ENCODE data around the gene ATOH8. TPM values are rescaled to one million over a fixed set of nuclear protein-coding genes. Genes with fewer than 3 reads are reported as not detected.
A peak's percentile ranks its signal among the peaks of the same experiment; 100 is the strongest.

Gene ATOH8
- total and polyA plus RNA-seq, 11 donors: 11.8 to 103 (median 19.0) TPM

DNA sequence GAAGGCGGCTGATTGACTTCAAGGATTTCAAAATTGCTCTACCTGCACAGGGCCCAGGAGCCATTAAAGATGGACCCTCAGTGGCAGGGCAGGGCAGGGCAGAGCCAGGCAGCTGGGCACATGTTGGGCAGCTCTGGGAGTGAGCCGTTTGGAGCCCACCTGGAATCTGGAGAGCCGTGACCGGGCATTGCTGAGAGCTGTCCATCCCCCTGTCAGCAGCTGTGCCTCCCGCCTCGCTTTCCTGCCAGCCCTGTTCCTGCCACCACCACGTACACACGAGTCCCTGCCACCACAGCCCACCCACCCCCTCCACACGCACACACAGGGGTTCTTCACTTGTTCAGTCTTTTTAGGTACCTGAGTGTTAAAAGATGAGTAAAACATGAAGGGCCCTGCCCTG, 22.9 kb downstream of the ATOH8 start:
- no peak for TF ChIP-seq POLR2A (IDR thresholded peaks at IDR 0.05)
- TF ChIP-seq, protein P1, sequence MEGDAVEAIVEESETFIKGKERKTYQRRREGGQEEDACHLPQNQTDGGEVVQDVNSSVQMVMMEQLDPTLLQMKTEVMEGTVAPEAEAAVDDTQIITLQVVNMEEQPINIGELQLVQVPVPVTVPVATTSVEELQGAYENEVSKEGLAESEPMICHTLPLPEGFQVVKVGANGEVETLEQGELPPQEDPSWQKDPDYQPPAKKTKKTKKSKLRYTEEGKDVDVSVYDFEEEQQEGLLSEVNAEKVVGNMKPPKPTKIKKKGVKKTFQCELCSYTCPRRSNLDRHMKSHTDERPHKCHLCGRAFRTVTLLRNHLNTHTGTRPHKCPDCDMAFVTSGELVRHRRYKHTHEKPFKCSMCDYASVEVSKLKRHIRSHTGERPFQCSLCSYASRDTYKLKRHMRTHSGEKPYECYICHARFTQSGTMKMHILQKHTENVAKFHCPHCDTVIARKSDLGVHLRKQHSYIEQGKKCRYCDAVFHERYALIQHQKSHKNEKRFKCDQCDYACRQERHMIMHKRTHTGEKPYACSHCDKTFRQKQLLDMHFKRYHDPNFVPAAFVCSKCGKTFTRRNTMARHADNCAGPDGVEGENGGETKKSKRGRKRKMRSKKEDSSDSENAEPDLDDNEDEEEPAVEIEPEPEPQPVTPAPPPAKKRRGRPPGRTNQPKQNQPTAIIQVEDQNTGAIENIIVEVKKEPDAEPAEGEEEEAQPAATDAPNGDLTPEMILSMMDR (IDR thresholded peaks at IDR 0.05): no peak
- H3K27ac ChIP-seq: peak overlapping the region; percentile 6 to 95 (median 91)
- H3K4me1 ChIP-seq: peaks cover 40 to 94% (median 75%) of the 10 kb centered on the region in 12 donors
- no peaks in the 10 kb centered on the region for H3K9me3 ChIP-seq
- DNase-seq (peak in 3 of 5 donors; percentile 26 to 63 (median 31)), ATAC-seq (no peak)
- H3K4me3 ChIP-seq: no peak overlapping the region
- H3K36me3 ChIP-seq: peaks cover 0 to 34% (median 5%) of the 10 kb centered on the region in 9 donors
- H3K27me3 ChIP-seq: no peaks in the 10 kb centered on the region
- intact Hi-C loops (cut with DNase I): loop anchor here in 1 of 10 donors (2.0 kb wide), 2 partner anchors 20 to 24 kb away; partner anchors contain the start of gene ATOH8
- WGBS, 4 donors: 52 to 77% (median 61%) methylated on average over 8 to 9 of the region's 9 CpGs

DNA sequence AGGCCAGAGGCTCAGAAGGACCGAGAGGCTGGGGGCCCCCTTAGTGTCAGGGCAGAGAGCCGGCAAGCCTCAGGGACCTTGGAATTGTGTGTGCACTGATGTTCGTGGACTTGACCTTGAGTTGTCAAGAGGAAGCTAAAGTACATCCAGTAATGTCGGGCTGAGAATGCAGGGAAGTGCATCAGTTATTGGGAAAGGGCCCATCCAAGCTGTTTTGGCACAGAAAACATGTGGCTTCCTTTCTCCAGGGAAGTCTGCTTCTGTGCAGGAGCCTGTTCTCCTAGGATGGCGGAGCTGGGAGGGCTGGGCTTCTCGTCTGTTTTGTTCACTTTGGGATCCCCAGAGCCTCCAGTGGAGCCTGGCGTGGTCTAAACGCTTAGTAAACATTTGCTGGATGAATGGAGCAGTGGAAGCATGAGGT, 23.7 kb downstream of the ATOH8 start:
- DNase-seq (peak in 4 of 5 donors; percentile 58 to 71 (median 67)), ATAC-seq (peak; percentile 12 to 44 (median 16))
- intact Hi-C loops (cut with DNase I): loop anchor here in 1 of 10 donors (2.0 kb wide), 2 partner anchors 19 to 25 kb away; partner anchors contain the start of gene ATOH8
- Histone ChIP-seq H3K4me1 (peaks cover 36 to 88% (median 70%) of the 10 kb centered on the region in 12 donors), H3K9me3 (no peaks in the 10 kb centered on the region), H3K4me3 (no peak overlapping the region), H3K27ac (peak overlapping the region; percentile 46 to 95 (median 90)), H3K36me3 (peaks cover 0 to 35% (median 5%) of the 10 kb centered on the region in 9 donors), H3K27me3 (no peaks in the 10 kb centered on the region)
- WGBS, 4 donors: 24 to 37% (median 28%) methylated on average over 8 of the region's 8 CpGs
- no peak for TF ChIP-seq POLR2A (IDR thresholded peaks at IDR 0.05)

DNA sequence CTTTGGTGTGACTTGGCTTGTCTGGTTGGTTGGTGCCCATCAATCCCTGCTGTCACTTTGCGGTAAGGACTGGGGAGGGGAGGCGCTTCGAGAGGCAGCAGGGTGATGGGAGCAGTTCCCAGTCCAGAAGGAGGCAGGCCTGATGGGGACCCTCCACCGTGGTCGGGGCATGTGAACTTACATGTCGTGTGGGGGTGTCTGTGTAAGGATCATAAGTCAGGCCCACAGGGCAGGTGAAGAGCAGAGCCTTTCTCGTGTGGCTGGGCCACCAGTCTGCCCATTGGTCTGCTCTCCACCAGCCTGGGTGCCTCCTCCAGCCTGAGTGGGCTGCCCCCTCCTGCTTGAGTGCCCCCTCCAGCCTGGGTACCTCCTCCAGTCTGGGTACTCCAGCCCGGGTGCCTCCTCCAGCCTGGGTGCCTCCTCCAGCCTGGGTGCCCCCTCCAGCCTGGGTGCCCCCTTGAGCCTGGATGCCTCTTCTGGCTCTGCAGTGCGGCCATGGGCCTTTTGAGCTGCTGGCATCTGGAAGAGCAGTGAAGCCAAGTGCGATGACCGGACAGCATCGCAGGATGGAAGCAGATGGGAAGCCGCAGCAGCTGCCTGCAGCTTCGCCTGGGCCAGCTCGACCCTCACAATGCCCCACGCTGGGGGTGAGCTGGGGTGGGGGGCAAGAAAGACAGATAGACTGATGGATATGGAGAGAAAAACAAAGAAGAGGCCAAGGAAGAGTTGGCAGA, 25.0 kb downstream of the ATOH8 start:
- ATAC-seq (no peak), DNase-seq (peak in 3 of 5 donors; percentile 18 to 53 (median 26))
- no peaks in the 10 kb centered on the region for H3K27me3 ChIP-seq
- intact Hi-C loops (cut with DNase I): no loop called here
- WGBS, 4 donors: 86 to 90% (median 88%) methylated on average over 14 to 16 of the region's 16 CpGs
- peaks cover 26 to 75% (median 56%) of the 10 kb centered on the region in 12 donors for H3K4me1 ChIP-seq
- H3K9me3 ChIP-seq: no peaks in the 10 kb centered on the region
- no peak for TF ChIP-seq POLR2A (IDR thresholded peaks at IDR 0.05)
- TF ChIP-seq, protein P1 (IDR thresholded peaks at IDR 0.05): no peak
- H3K4me3 ChIP-seq: no peak overlapping the region
- peak overlapping the region in 5 of 12 donors; percentile 73 to 93 (median 90) for H3K27ac ChIP-seq
- H3K36me3 ChIP-seq: peaks cover 0 to 40% (median 5%) of the 10 kb centered on the region in 9 donors

DNA sequence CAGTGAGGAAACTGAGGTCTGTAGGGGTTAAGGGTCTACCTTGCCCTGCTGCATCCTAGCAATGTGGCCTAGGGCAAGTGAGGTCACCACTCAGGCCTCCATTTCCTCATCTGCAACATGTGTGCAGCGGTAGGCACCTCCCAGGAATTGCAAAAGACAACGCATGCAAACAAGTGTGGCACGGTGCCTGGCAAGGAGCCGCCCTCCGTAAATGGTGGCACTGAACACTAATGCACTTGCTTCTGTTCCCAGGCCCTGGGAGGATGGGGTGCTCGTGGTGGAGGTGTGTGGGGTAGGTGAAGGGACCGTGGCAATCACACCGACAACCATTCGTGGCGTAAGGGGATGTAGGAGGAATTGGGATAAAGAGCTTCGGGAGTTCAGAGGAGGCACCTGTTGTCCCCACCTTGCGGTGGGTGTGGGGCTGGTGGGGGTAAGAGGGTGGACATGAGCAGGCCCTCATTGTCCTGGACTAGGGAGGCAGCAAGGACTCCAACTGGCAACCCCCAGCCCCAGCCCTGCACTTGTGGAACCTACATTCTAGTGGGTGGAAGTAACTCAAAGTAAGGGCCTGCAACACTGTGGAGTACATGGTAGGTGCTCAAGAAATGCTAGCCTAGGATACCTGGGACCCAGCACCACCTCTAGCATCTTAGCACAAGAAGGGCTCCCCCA, 26.0 kb downstream of the ATOH8 start:
- H3K36me3 ChIP-seq: peaks cover 0 to 37% (median 9%) of the 10 kb centered on the region in 9 donors
- peak overlapping the region in 1 of 12 donors; percentile 93 for H3K27ac ChIP-seq
- ATAC-seq (no peak), DNase-seq (peak in 3 of 5 donors; percentile 19 to 63 (median 21))
- H3K4me3 ChIP-seq: no peak overlapping the region
- TF ChIP-seq, protein P1 (IDR thresholded peaks at IDR 0.05): no peak
- no peak for TF ChIP-seq POLR2A (IDR thresholded peaks at IDR 0.05)
- no peaks in the 10 kb centered on the region for H3K9me3 ChIP-seq
- no peaks in the 10 kb centered on the region for H3K27me3 ChIP-seq
- intact Hi-C loops (cut with DNase I): no loop called here
- H3K4me1 ChIP-seq: peaks cover 17 to 72% (median 48%) of the 10 kb centered on the region in 12 donors
- 87 to 95% (median 89%) methylated on average over 12 of the region's 12 CpGs for WGBS, 4 donors

All from heart left ventricle (tissue), 16 donors.